Testis (tissue), 3 donors: ENCODE results near the gene SEMG2. TPM values are rescaled to one million over a fixed set of nuclear protein-coding genes. Genes with fewer than 3 reads are reported as not detected.

ENCODE experiments used
- DNase-seq: peaks from one replicate; pipeline ENCODE4 v3.0.0-alpha.2; 2019
- H3K27ac ChIP-seq, 2 donors: fragments of 200-600 bp; sonication (generic); one replicate each; pipeline ENCODE4 v1.5.1; 2019
- H3K27me3 ChIP-seq: fragments of 200-600 bp; sonication (generic); one replicate; pipeline ENCODE4 v1.5.1; 2019
- H3K36me3 ChIP-seq: fragments of 200-600 bp; sonication (generic); one replicate; pipeline ENCODE4 v1.5.1; 2017; ENCODE audit warnings: low read depth; ENCODE audit errors: missing control alignments
- H3K4me1 ChIP-seq: fragments of 200-600 bp; sonication (generic); one replicate; pipeline ENCODE4 v1.5.1; 2019
- H3K4me3 ChIP-seq, 2 donors: fragments of 200-600 bp; sonication (generic); one replicate each; pipeline ENCODE4 v1.5.1; 2017 to 2019
- H3K9me3 ChIP-seq: fragments of 200-600 bp; sonication (generic); one replicate; pipeline ENCODE4 v1.5.1; 2017
- CTCF ChIP-seq, 3 experiments: fragments of 450-650 bp in 2 of 3; fragments of 200-600 bp in 1 of 3; sonication (generic) in 1 of 3; IDR thresholded peaks; one replicate each; pipeline ENCODE4 v1.5.1; 2016 to 2019; ENCODE audit warnings: antibody characterized with exemption in 3 of 3, mild to moderate bottlenecking in 2 of 3, moderate library complexity in 1 of 3
- POLR2A ChIP-seq: fragments of 450-650 bp; IDR thresholded peaks from one replicate; pipeline ENCODE4 v1.6.1; 2017; ENCODE audit warnings: antibody characterized with exemption, mild to moderate bottlenecking, moderate library complexity
- WGBS, 2 donors: methylation state at CpG; one replicate each; pipeline ENCODE4 v1.1.5; 2018; 5-methylcytosine and 5-hydroxymethylcytosine counted together
- intact Hi-C: fragments of 100-400 bp; cut with DNase I; formaldehyde crosslinking; loops from one replicate; pipeline ENCODE4 v1.15.1; 2023; ENCODE audit warnings: low total_unique reads
- polyA plus RNA-seq: library from polyadenylated mRNA; stranded (reverse); fragments of 350-450 nt; fragmentation: Illumina TruSeq; extraction: RNeasy Lipid Tissue Mini Kit (QIAGEN cat#74804); gene quantifications from one replicate; pipeline ENCODE4 v1.2.3, GENCODE V29; 2014; ENCODE audit warnings: low read depth, low replicate concordance; ENCODE audit not compliant: insufficient read depth
- total RNA-seq, 2 donors: library from RNA; depleted of rRNA; stranded (reverse); fragments of >200 nt; gene quantifications; one replicate each; pipeline ENCODE4 v1.2.3, GENCODE V29; 2016

SEMG2 gene
- total and polyA plus RNA-seq, 3 donors from 2014 or later: not detected

- no peak for DNase-seq
- WGBS, 2 donors: 67 to 68% methylated on average over 3 of the region's 3 CpGs
- intact Hi-C loops: no loop called here
Observed at GRCh38 chr20:45189861-45190260, 31.3 kb upstream of the SEMG2 start.

GRCh38 chr20:45191926-45192325, 29.2 kb upstream of the SEMG2 start:
- Histone ChIP-seq H3K4me3 (no peak overlapping the region), H3K27ac (no peak overlapping the region), H3K9me3 (no peaks in the 10 kb centered on the region), H3K36me3 (no peaks in the 10 kb centered on the region), H3K4me1 (no peaks in the 10 kb centered on the region), H3K27me3 (no peaks in the 10 kb centered on the region)
- intact Hi-C loops: no loop called here
- WGBS, 2 donors: 89 to 100% methylated on average over 2 to 3 of the region's 3 CpGs
- TF ChIP-seq POLR2A (no peak), CTCF (IDR thresholded peaks at IDR 0.05) (no peak)
- DNase-seq: no peak

More at GRCh38 chr20:45189861-45190260, 31.3 kb upstream of the SEMG2 start:
- no peak for TF ChIP-seq CTCF (IDR thresholded peaks at IDR 0.05)
- TF ChIP-seq POLR2A: no peak
- Histone ChIP-seq H3K9me3 (no peaks in the 10 kb centered on the region), H3K27me3 (no peaks in the 10 kb centered on the region), H3K4me1 (no peaks in the 10 kb centered on the region), H3K4me3 (no peak overlapping the region), H3K27ac (no peak overlapping the region), H3K36me3 (no peaks in the 10 kb centered on the region)

GRCh38 chr20:45193331-45193730, 27.8 kb upstream of the SEMG2 start:
- intact Hi-C loops: no loop called here
- H3K4me3 ChIP-seq: no peak overlapping the region
- TF ChIP-seq CTCF (IDR thresholded peaks at IDR 0.05) (no peak), POLR2A (no peak)

GRCh38 chr20:45206725-45207124, 14.4 kb upstream of the SEMG2 start, which contains the start of gene SEMG1:
SEMG1 (plus strand) TSS chr20:45207033; CDS start chr20:45207054, 21 bp downstream.
- TF ChIP-seq CTCF (IDR thresholded peaks at IDR 0.05) (no peak), POLR2A (no peak)
- H3K36me3 ChIP-seq: no peaks in the 10 kb centered on the region
- H3K4me1 ChIP-seq: no peaks in the 10 kb centered on the region
- intact Hi-C loops: no loop called here
- 48 to 73% methylated on average over 1 of the region's 1 CpG for WGBS, 2 donors
- no peaks in the 10 kb centered on the region for H3K27me3 ChIP-seq
- no peak within 1 kb of the TSS for H3K4me3 ChIP-seq
- H3K27ac ChIP-seq: no peak within 1 kb of the TSS
- no peaks in the 10 kb centered on the region for H3K9me3 ChIP-seq
- DNase-seq: no peak

More at GRCh38 chr20:45193331-45193730, 27.8 kb upstream of the SEMG2 start:
- Histone ChIP-seq H3K4me1 (no peaks in the 10 kb centered on the region), H3K27ac (no peak overlapping the region), H3K27me3 (no peaks in the 10 kb centered on the region), H3K36me3 (no peaks in the 10 kb centered on the region), H3K9me3 (no peaks in the 10 kb centered on the region)
- WGBS, 2 donors: 83 to 90% methylated on average over 2 of the region's 2 CpGs
- no peak for DNase-seq

GRCh38 chr20:45209924-45210323, 11.2 kb upstream of the SEMG2 start:
- WGBS, 2 donors: 97 to 100% methylated on average over 1 of the region's 1 CpG
- no peak overlapping the region for H3K27ac ChIP-seq
- H3K36me3 ChIP-seq: no peaks in the 10 kb centered on the region
- H3K4me1 ChIP-seq: no peaks in the 10 kb centered on the region
- intact Hi-C loops: no loop called here
- DNase-seq: no peak
- no peak overlapping the region for H3K4me3 ChIP-seq
- no peaks in the 10 kb centered on the region for H3K27me3 ChIP-seq
- TF ChIP-seq POLR2A (no peak), CTCF (IDR thresholded peaks at IDR 0.05) (no peak)
- no peaks in the 10 kb centered on the region for H3K9me3 ChIP-seq
